Small intestine (tissue), 16 donors: ENCODE measurements around the gene BEST2. TPM values are rescaled to one million over a fixed set of nuclear protein-coding genes. Genes with fewer than 3 reads are reported as not detected.
"Not testable (repeated sequence)": the region's sequence is repeated elsewhere in the genome, so short reads cannot be mapped to it uniquely, and the experiment has no call there.

ENCODE experiments used
- DNase-seq, 2 donors: peaks; one replicate each; pipeline versions ENCODE4 v3.0.0 to v3.0.0-alpha.2; 2013
- FAIRE-seq: peaks from 2 replicates; lab custom pipeline; 2012; peaks lifted over from hg19 to GRCh38; lab: Jason Lieb, UNC
- H3K27ac ChIP-seq, 3 donors: one replicate each; pipeline ENCODE4 v1.5.1; 2013; ENCODE audit warnings: low read length in 2 of 3, mild to moderate bottlenecking in 2 of 3, control low read depth in 1 of 3, inconsistent platforms in 1 of 3, low read depth in 1 of 3, moderate library complexity in 1 of 3
- H3K27me3 ChIP-seq, 3 donors: one replicate each; pipeline ENCODE4 v1.6.1; 2013; ENCODE audit warnings: low read length in 3 of 3, inconsistent platforms in 1 of 3; ENCODE audit not compliant: control insufficient read depth in 3 of 3, insufficient read depth in 3 of 3
- H3K36me3 ChIP-seq, 3 donors: one replicate each; pipeline ENCODE4 v1.6.1; 2013; ENCODE audit warnings: low read length in 3 of 3, inconsistent platforms in 1 of 3, low read depth in 1 of 3, mild to moderate bottlenecking in 1 of 3, moderate library complexity in 1 of 3; ENCODE audit not compliant: control insufficient read depth in 3 of 3, insufficient read depth in 2 of 3
- H3K4me1 ChIP-seq, 3 donors: one replicate each; pipeline ENCODE4 v1.6.1; 2013; ENCODE audit warnings: low read length in 2 of 3, inconsistent platforms in 1 of 3, low read depth in 1 of 3, mild to moderate bottlenecking in 1 of 3, moderate library complexity in 1 of 3; ENCODE audit not compliant: control insufficient read depth in 3 of 3, insufficient read depth in 2 of 3
- H3K4me3 ChIP-seq, 3 donors: one replicate each; pipeline ENCODE4 v1.5.1; 2013; ENCODE audit warnings: low read length in 3 of 3, control low read depth in 1 of 3, inconsistent platforms in 1 of 3, low read depth in 1 of 3, mild to moderate bottlenecking in 1 of 3, moderate library complexity in 1 of 3
- H3K9me3 ChIP-seq, 2 donors: one replicate each; pipeline ENCODE4 v1.6.1; 2013; ENCODE audit warnings: low read depth in 1 of 2, low read length in 1 of 2; ENCODE audit not compliant: control insufficient read depth in 2 of 2, insufficient read depth in 1 of 2
- WGBS, 3 donors: extraction: QIAGEN DNeasy Blood & Tissue Kit; methylation state at CpG; one replicate each; pipeline ENCODE4 v1.1.7; 2013; 5-methylcytosine and 5-hydroxymethylcytosine counted together
- long read RNA-seq, 10 donors: transcript quantifications; one replicate each; lab custom pipeline, GENCODE V29; 2026
- polyA plus RNA-seq, 4 donors: library from polyadenylated mRNA; stranded (reverse) in 3 of 4; unstranded in 1 of 4; fragments of 200-250 nt in 3 of 4; fragments of 120-200 nt in 1 of 4; gene quantifications; one replicate each; pipeline versions ENCODE4 v1.2.1 to v1.2.3, GENCODE V29; 2013
- donor health status: healthy with polysubstance abuse.
- donor health status: control.
- donor health status: control.
- donor health status: Bipolar disorder and iron deficiency.
- donor health status: healthy.

The BEST2 gene
- polyA plus RNA-seq = 1 to 10 TPM in 1 of 4 donors, under 1 TPM in 2, not detected in 1; 0.10 to 3.4 (median 0.16) TPM
- long read RNA-seq, donor 1 = 0 reads
- long read RNA-seq, donor 2 = 0 reads
- long read RNA-seq, donor 3 = 0 reads
- long read RNA-seq, donor 4 = 0 reads
- long read RNA-seq, donor 5 = 0 reads
- long read RNA-seq, donor 6 = 0 reads
- long read RNA-seq, donor 7 = 0 reads
- long read RNA-seq, donor 8 = 0 reads
- long read RNA-seq, donor 9 = 0 reads
- long read RNA-seq, donor 10 = 0 reads

DNA sequence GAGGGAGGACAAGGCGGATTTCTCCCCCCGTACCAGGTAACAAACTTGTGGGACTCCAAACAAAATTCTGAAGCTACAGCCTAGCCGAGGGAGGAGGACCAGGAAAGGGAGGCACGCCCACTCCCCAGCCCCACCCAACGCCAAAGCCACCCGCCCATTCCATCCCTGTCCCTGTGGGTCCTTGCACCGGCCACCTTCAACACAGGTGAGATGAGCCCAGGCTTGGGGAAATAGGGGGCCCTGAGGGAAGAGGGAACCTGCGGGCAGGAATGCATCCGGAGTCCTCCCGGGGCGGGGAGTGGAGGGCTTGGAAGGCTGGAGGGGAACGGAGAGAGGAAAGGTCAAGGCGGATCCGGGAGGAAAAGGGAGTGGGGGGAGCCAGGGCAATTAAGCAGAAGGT lies at the start of gene BEST2:
Gene BEST2 (plus strand): TSS at position 157 of the 400 bp plus-strand sequence. CDS start 802 bp downstream, outside the sequence.
- Histone ChIP-seq H3K4me1 (no peaks in the 10 kb centered on the region), H3K27ac (no peak within 1 kb of the TSS), H3K9me3 (peaks cover 0 to 16% of the 10 kb centered on the region in 2 donors), H3K27me3 (peaks cover 0 to 35% (median 3%) of the 10 kb centered on the region in 3 donors), H3K4me3 (no peak within 1 kb of the TSS), H3K36me3 (peaks cover 5 to 20% (median 11%) of the 10 kb centered on the region in 3 donors)
- DNase-seq = no peak
- 27 to 51% (median 37%) methylated on average over 12 to 14 of the region's 14 CpGs for WGBS, 3 donors
- FAIRE-seq = no peak

DNA sequence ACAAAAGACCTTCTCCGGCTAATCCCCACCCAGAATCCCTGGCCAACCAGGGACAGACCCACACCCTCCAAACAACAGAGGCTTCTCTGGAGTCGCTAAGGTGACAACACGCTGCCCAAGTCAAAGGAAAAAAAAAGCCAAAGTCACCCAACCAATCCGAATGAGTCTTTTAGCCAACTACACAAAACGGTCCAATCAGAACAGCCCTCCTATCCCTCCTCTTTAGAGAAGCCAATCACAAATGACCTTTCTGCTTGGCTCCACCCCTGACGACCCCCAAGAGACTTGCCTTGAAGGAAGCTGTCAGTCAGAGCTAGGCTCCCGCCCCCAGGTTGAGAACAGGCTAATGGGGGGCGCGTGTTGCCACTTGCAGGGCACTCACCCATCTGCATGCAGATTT lies 48.5 kb upstream of the BEST2 start:
- no peak for FAIRE-seq

GRCh38 chr19:12705169-12705568 lies 46.4 kb upstream of the BEST2 start:
- no peak overlapping the region for H3K27ac ChIP-seq
- DNase-seq (no peak), FAIRE-seq (no peak)
- H3K9me3 ChIP-seq = no peaks in the 10 kb centered on the region
- H3K4me1 ChIP-seq = no peaks in the 10 kb centered on the region
- no peaks in the 10 kb centered on the region for H3K27me3 ChIP-seq
- no peak overlapping the region for H3K4me3 ChIP-seq
- WGBS, 3 donors = 93 to 95% (median 94%) methylated on average over 13 of the region's 13 CpGs
- peaks cover 11 to 98% (median 36%) of the 10 kb centered on the region in 3 donors for H3K36me3 ChIP-seq

More for the DNA sequence above, 48.5 kb upstream of the BEST2 start:
- 69 to 85% (median 79%) methylated on average over 9 of the region's 9 CpGs for WGBS, 3 donors
- no peaks in the 10 kb centered on the region for H3K27me3 ChIP-seq
- no peaks in the 10 kb centered on the region for H3K9me3 ChIP-seq
- no peak overlapping the region for H3K4me3 ChIP-seq
- H3K36me3 ChIP-seq = peaks cover 11 to 96% (median 23%) of the 10 kb centered on the region in 3 donors
- H3K4me1 ChIP-seq = no peaks in the 10 kb centered on the region
- no peak for DNase-seq
- H3K27ac ChIP-seq = no peak overlapping the region

- WGBS, 3 donors = 91 to 94% (median 93%) methylated on average over 29 of the region's 29 CpGs
- Histone ChIP-seq H3K4me3 (no peak overlapping the region), H3K36me3 (peaks cover 11 to 98% (median 36%) of the 10 kb centered on the region in 3 donors), H3K27ac (no peak overlapping the region), H3K4me1 (no peaks in the 10 kb centered on the region), H3K9me3 (no peaks in the 10 kb centered on the region), H3K27me3 (no peaks in the 10 kb centered on the region)
- DNase-seq (no peak), FAIRE-seq (no peak)
These were observed 45.8 kb upstream of the BEST2 start for GRCh38 chr19:12705654-12706331.

GRCh38 chr19:12706332-12706718 lies 45.3 kb upstream of the BEST2 start:
- H3K27me3 ChIP-seq = no peaks in the 10 kb centered on the region
- no peak overlapping the region for H3K27ac ChIP-seq
- no peaks in the 10 kb centered on the region for H3K4me1 ChIP-seq
- peaks cover 11 to 98% (median 34%) of the 10 kb centered on the region in 3 donors for H3K36me3 ChIP-seq
- no peak for DNase-seq
- no peak for FAIRE-seq
- no peak overlapping the region for H3K4me3 ChIP-seq
- H3K9me3 ChIP-seq = no peaks in the 10 kb centered on the region
- 93 to 97% (median 95%) methylated on average over 13 of the region's 13 CpGs for WGBS, 3 donors

GRCh38 chr19:12708641-12709040 lies 43.0 kb upstream of the BEST2 start:
- no peak for DNase-seq
- no peaks in the 10 kb centered on the region for H3K4me1 ChIP-seq
- no peak for FAIRE-seq
- H3K9me3 ChIP-seq = peaks cover 0 to 5% of the 10 kb centered on the region in 2 donors
- peaks cover 10 to 95% (median 31%) of the 10 kb centered on the region in 3 donors for H3K36me3 ChIP-seq
- H3K27ac ChIP-seq = no peak overlapping the region
- no peaks in the 10 kb centered on the region for H3K27me3 ChIP-seq
- WGBS, 3 donors = 93 to 95% (median 94%) methylated on average over 8 of the region's 8 CpGs
- no peak overlapping the region for H3K4me3 ChIP-seq

- WGBS, 3 donors = 94 to 97% (median 95%) methylated on average over 17 of the region's 17 CpGs
- Histone ChIP-seq H3K4me1 (no peaks in the 10 kb centered on the region), H3K36me3 (peaks cover 12 to 95% (median 29%) of the 10 kb centered on the region in 3 donors), H3K27ac (no peak overlapping the region), H3K27me3 (no peaks in the 10 kb centered on the region), H3K9me3 (peaks cover 0 to 5% of the 10 kb centered on the region in 2 donors), H3K4me3 (no peak overlapping the region)
- no peak for FAIRE-seq
- no peak for DNase-seq
These were observed 40.4 kb upstream of the BEST2 start for GRCh38 chr19:12711187-12711586.

DNA sequence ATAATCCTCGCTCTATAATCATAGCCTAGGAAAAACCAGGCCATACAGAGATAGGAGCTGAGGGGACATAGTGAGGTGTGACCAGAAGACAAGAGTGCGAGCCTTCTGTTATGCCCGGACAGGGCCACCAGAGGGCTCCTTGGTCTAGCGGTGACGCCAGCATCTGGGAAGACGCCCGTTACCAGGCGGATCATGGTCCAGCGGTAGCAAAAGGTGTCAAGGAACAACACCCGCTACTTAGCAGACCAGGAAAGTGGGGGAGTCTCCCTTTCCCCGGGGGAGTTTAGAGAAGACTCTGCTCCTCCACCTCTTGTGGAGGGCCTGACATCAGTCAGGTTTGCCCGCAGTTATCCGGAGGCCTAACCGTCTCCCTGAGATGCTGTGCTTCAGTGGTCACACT lies 39.5 kb upstream of the BEST2 start:
- FAIRE-seq, H3K4me3 ChIP-seq, H3K27ac ChIP-seq, DNase-seq, H3K27me3 ChIP-seq, H3K9me3 ChIP-seq, H3K4me1 ChIP-seq: not testable (repeated sequence)
- peaks cover 8 to 95% (median 29%) of the 10 kb centered on the region in 3 donors for H3K36me3 ChIP-seq
- WGBS, 3 donors = 56 to 64% (median 57%) methylated on average over 11 to 12 of the region's 14 CpGs
